ENCODE data around the gene CYFIP2.

Gene CYFIP2

DNA sequence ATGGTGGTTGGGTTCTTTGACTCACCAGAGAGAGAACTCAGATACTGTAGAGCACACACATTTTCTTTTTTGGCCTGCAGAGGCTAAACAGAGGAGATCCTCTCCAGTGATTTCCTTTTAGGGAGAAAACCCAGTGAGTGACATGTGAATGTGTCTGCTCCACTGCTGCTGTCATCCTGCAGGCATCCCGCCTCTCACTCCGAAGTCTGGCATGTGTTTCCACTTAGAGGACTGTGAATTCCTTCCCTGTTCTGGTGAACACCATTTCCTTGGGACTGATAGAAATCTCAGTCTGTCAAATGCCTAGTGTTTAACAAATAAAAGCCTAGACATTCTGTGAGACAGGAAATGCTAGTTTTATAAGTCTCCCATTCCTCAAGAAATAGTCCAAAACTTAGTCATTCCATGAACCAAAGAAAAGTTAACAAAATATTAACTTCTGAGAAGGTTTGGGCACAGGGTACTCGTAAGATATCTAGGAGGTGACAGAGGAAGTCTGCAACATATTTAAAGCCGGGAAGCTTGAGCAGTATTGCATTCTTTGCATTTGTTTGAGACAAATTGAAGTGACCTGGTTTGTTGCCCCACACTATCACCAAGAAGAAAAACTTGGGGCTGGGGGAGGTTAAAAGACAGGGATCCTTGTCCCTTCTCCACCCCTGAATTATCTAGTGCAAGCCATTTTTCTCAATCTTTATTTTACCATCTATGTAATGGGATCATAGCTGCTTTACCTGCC, 119.2 kb downstream of the CYFIP2 start:
- TF ChIP-seq, protein P1, sequence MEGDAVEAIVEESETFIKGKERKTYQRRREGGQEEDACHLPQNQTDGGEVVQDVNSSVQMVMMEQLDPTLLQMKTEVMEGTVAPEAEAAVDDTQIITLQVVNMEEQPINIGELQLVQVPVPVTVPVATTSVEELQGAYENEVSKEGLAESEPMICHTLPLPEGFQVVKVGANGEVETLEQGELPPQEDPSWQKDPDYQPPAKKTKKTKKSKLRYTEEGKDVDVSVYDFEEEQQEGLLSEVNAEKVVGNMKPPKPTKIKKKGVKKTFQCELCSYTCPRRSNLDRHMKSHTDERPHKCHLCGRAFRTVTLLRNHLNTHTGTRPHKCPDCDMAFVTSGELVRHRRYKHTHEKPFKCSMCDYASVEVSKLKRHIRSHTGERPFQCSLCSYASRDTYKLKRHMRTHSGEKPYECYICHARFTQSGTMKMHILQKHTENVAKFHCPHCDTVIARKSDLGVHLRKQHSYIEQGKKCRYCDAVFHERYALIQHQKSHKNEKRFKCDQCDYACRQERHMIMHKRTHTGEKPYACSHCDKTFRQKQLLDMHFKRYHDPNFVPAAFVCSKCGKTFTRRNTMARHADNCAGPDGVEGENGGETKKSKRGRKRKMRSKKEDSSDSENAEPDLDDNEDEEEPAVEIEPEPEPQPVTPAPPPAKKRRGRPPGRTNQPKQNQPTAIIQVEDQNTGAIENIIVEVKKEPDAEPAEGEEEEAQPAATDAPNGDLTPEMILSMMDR (IDR thresholded peaks at IDR 0.05; ENCODE audit: extremely low read depth, missing control alignments), result no peak
- no peak for DNase-seq (ENCODE audit: low spot score)

DNA sequence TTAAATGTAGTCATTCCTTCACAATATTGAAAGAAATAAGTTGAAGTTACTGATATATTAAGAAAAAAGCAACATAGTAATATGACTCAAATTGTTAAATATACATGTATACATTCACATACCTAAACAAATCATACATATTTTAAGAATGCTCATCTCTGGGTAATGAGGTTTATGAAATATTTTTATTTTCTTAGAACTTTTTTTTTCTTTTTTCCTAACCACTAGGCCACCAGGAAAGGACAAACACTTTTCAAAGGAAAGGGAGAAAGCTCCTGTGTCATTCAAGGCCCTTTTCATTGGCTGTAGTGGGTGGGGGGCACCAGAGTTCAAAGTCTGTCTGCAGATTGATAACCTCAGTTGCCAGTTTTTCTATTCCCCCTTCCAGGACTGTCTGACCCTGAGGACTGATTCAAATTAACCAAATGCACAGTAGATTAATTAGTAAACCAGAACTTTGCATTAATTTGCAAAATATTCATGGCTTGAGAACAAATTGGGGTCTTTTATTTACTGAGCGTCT, 121.2 kb downstream of the CYFIP2 start:
- TF ChIP-seq, protein P1 (IDR thresholded peaks at IDR 0.05; ENCODE audit: extremely low read depth, missing control alignments), result no peak
- DNase-seq (ENCODE audit: low spot score), result no peak

DNA sequence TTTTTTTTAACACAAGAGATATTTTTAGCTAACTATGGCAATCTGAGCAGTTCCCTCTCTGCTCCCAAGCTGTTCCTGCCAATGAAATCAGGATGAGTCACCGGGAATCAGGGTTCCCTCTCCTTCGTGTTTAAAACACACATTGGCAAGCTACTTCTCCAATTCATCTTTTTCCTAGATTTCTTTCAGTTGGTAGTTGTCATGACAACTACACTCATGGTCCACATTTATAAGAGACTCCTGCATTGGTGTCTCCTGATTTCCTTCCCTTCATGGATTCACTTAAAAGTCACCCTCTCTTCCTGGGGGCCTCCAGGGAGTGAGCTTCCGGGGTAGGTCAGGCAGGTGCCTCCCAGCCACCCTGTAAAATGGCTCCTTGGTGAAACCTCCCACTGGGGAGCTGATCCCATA, 121.8 kb downstream of the CYFIP2 start:
- no peak for DNase-seq (ENCODE audit: low spot score)
- TF ChIP-seq, protein P1 (IDR thresholded peaks at IDR 0.05; ENCODE audit: extremely low read depth, missing control alignments), result no peak

DNA sequence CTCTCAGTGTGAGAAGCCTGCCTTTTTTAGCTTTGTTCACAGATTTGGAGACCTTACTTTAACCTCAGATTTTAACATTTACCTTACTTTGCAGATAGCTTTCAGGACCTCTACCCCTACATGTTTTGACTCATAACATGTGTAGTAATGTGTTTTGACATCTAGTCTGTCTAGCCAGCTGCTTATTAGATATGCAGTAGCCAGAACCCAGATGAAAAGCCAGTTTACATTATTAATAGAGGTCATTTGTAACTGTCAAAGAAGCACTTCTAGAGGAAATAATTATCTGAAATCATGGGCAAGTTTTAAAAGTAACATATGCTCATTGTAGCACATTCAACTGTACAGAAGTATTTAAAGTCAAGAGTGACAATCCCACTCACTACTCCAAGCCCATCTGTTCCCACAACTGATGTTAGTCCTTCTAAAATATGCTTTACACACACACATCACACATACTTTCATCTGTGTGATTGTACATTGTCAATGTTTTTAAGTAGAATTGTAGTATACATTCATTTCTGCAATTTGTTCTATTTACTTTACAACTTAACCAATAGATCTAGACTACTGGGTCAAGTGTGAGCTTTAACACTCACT, 122.3 kb downstream of the CYFIP2 start:
- DNase-seq (ENCODE audit: low spot score), result no peak
- TF ChIP-seq, protein P1 (IDR thresholded peaks at IDR 0.05; ENCODE audit: extremely low read depth, missing control alignments), result no peak

DNA sequence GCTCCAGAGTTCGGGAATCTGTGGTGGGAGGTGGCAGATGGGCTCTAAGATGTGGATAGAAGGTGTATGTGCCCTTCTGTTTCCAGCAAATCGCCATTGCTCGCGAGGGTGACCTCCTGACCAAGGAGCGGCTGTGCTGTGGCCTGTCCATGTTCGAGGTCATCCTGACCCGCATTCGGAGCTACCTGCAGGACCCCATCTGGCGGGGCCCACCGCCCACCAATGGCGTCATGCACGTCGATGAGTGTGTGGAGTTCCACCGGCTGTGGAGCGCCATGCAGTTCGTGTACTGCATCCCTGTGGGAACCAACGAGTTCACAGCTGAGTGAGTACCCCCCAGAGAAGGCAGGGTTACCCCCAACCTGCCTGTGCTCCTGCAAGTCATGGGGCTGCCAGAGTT, 123.2 kb downstream of the CYFIP2 start:
- no peak for DNase-seq (ENCODE audit: low spot score)
- TF ChIP-seq, protein P1 (IDR thresholded peaks at IDR 0.05; ENCODE audit: extremely low read depth, missing control alignments), result no peak

DNA sequence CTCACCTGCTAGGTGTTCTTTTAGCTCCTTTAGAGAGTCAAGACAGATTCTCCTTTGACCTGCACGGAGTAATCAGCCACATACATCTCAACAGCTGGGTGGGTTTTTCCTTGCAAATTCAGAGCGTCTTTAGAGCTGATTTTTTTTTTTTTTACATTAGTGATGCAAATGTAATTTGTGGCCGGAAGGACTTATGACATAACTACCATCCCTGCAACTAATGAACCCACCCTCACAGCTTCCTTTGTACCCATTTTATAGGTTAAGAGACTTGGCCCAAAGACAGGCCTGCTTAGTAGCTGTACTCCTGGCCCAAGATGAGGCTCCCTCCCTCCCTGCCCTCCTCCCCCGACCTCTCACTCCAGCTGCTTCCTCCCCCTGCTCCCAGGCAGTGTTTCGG, 124.2 kb downstream of the CYFIP2 start:
- DNase-seq (ENCODE audit: low spot score), result no peak
- TF ChIP-seq, protein P1 (IDR thresholded peaks at IDR 0.05; ENCODE audit: extremely low read depth, missing control alignments), result no peak

DNA sequence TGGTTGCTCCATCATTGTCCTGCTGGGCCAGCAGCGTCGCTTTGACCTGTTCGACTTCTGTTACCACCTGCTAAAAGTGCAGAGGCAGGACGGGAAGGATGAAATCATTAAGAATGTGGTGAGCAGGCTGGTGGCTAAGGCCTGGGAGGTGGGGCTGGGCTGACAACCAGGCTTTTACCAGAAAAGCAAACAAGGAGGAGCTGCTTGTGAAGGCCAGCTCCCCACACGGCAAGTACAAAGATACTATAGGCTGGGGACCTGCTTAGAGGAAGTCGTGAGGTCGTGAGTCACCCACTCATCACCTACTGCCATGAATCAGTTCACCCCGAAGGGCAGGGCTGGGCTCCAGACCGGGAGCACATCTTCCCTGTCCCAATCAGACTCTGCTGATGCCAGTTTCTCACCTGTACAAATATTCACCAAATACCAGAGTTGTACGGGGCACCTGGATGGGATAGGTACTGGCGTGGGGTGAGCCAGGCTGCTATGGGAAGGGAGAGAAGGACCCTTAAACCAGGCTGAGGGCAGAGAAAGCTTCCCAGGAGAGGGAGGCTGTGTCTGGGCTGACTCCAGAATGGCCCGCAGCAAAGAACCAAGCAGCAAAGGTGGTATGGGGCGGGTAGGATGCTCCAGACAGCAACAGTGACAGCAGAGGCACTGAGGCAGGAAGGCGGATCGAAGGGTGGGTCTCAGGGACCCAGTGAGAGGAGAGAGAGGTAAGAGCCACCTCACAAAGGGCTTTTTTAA, 124.8 kb downstream of the CYFIP2 start:
- DNase-seq (ENCODE audit: low spot score), result no peak
- TF ChIP-seq, protein P1 (IDR thresholded peaks at IDR 0.05; ENCODE audit: extremely low read depth, missing control alignments), result no peak
